ENCODE data around the gene EHHADH.
"Not testable (repeated sequence)": the region's sequence is repeated elsewhere in the genome, so short reads cannot be mapped to it uniquely, and the experiment has no call there.

EHHADH gene

DNA sequence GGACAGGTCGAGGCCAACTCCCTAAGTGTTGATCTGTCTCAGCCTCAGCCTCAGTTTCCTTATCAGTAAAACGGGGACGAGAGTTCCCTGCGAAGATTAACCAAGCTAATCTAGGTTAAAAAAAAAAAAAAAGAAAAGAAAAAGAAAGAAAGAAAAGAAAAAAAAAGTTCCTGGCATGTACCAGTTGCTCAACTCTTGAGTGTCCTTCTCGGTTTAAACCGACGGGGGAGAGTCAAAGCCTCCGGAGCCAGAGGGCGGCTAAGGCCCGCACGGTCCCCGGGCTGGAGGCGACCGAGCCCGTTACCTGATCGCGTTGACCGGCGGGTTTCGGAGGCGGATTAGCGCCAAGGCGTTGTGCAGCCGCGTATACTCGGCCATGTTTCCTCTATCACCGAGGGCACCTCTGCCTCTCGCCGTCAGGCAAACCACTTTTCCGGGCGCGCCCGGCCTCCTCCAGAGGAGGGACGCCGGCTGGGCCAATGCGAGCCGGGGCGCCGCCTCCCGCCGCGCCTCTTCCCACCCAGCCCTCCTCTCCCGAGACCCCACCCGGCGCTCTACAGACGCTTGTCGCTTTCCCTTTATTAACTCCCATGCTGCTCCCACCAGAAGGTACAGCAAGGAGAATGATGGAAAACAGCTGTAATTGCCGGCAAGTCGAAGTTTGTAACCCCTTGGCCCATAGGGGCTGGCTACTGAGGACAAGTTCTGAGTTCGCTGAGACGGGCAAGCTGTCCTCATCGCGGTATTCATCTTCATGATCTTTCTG, at the start of gene EHHADH:
EHHADH (minus strand) TSS at position 405 of the 766 bp plus-strand sequence; CDS start at position 378, 27 bp downstream.
- DNase-seq (ENCODE audit: low spot score), result peak; percentile 91
- FAIRE-seq, result peak; percentile 20

DNA sequence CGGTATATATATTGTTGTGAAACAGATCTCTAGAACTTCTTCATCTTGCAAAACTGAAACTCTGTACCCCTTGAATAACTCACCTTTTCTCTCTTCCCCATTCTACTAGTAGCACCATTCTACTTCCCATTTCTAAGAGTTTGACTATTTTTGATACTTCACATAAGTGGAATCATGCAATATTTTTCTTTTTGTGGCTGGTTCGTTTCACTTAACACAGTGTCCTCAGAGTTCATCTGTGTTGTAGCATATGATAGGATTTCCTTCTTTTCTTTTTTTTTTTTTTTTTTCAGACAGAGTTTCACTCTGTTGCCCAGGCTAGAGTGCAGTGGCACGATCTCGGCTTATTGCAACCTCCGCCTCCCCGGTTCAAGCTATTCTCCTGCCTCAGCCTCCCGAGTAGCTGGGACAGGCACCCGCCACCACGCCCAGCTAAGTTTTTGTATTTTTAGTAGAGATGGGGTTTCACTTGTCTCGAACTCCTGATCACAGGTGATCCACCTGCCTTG, 46.1 kb upstream of the EHHADH start:
- not testable (repeated sequence) for FAIRE-seq; DNase-seq (ENCODE audit: low spot score)

DNA sequence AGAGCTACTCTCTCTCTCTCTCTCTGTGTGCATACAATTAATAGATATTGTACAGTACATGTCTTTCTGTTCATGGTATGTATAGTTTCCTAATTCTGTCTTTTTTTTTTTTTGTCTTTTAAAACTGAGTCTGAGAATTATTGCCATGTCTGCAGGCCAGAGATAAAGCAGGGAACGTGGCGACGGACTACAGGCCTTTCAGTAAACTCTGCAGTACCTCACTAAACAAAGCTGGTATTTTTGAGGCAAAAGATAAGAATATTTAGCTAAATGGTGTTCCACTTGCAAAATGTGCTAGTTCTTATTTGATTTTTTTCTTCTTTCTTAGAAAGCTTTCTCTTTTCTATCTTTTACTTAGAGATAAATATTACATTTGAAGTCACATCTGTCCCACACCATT, 44.0 kb upstream of the EHHADH start:
- FAIRE-seq (no peak), DNase-seq (ENCODE audit: low spot score) (no peak)

DNA sequence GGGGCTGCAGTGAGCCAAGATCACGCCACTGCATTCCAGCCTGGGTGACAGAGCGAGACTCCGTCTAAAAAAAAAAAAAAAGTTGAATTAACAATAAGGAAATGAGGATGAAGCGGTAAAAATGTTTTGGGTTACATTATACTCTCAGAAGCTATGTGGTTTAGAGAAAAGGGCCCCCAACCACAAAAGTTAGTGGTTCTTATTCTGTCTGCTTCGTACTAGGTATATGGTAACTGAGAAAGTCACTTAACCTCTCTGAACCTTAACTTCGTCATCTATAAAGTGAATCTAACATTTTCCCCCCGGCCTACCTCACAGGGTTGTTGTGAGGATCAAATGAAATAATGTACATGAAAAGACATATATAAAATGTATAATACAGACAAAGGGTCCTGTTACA, 38.4 kb upstream of the EHHADH start:
- DNase-seq (ENCODE audit: low spot score) (no peak), FAIRE-seq (no peak)

DNA sequence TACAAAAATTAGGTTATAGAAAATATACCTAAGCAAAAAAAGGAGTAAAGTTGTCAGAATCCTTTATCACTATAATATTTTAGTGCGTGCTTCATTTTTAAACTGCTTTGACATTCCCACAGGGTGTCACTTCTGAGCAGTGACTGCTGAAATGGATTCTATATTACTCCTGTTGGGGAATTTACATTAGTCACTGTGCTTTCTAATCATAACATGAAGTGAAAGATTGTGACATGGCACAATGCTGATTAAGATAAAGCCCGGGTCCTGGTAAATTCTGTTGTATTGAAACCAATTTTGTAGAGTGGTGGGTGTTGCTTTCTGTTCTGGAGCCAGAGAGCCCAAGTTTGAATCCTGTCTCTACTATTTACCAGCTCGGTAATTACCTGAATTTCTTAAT, 36.4 kb upstream of the EHHADH start:
- FAIRE-seq (no peak), DNase-seq (ENCODE audit: low spot score) (no peak)

DNA sequence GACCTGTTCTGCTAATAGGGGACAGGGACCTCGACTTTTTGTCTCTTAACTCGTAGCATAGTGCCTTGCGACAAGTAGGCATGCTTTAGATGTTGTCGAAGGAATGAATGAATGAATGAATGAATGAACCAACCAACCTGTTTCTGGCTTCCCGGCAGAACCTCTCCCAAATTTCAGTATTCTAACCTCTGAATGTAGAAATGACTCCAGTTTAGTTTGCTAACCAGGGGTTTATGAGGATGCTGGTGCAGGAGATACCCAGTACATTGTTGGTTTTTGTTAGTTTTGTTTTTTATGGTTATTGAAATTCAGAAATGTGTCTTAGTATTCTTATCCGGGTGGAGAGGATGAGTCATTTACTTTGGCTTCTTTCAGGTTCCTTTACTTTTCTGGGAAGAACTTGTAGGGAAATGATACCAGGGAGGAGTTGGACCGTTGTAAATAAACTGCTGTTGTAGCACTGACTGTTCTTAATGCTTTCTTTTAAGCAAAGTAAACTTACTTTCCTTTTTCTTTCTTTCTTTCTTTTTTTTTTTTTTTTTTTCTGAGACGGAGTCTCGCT, 29.6 kb upstream of the EHHADH start:
- FAIRE-seq (no peak), DNase-seq (ENCODE audit: low spot score) (no peak)

DNA sequence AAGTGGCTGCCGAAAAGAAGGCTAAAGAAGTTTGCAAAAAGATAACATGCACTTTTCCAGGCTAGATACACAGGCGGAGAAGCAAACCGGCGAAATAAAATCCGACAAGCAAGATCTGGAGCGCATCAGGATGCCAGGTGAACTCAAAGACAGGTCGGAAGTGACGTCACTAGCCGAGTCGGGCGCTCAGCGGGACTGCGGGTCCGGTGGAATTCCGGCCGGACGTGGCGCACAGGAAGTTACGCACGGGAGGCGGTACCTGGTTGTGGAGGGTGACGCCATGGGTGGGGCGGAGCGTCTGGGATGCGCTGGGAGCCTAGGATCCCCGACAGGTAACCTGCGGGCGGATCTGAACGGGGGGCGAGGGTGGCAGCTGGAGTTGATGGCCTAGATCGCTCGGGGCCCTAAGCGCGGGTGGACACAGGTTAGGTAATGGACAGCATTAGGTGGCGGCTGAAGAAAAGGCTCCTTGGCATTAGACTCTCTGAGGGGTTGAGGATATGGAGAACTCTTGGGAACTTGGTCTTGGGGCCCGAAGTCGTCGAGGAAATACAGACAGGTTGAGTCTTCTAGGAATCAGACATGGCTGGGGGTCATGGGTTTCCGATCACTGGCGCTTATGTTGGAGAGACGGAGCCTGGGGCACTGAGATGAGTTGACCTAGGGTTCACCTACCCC, 29.0 kb upstream of the EHHADH start:
- peak; percentile 98 for DNase-seq (ENCODE audit: low spot score)
- FAIRE-seq, result peak; percentile 86

DNA sequence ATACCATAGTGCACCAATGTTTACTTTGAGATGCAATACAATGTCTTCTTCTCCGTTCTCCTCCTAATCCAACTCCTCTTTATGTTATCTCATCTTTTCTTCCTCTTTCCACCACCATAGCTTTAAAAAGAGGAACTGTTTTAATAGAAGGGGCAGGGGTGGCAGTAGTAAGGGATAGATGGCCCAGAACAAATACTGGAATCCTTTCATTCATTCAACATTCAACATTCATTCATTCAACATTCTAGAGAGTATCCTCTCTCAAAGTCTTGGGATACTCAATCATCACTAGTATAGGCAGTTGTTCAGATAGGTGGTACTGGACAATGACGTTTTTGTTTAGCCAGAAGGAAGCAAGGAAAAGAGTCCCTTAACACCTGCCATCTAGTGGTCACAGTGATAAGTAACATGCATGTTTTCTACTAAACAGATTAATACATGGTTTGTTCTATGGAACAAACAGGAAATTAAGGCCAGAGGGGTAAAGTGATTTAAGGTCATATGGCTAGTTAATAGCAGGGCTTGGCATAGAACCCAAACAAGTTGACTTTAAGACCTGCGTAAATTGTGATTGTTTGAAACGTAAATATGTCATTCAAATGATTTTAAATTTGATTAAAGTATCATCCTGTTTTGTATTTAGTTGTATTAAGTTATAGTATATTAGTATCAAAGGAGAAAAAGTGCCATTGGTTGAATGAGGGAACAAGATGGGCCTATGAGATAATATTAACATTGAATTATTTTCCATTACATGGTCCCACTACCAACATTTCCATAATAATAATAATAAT, 26.9 kb upstream of the EHHADH start:
- peak; percentile 65 for DNase-seq (ENCODE audit: low spot score)
- peak; percentile 5 for FAIRE-seq

DNA sequence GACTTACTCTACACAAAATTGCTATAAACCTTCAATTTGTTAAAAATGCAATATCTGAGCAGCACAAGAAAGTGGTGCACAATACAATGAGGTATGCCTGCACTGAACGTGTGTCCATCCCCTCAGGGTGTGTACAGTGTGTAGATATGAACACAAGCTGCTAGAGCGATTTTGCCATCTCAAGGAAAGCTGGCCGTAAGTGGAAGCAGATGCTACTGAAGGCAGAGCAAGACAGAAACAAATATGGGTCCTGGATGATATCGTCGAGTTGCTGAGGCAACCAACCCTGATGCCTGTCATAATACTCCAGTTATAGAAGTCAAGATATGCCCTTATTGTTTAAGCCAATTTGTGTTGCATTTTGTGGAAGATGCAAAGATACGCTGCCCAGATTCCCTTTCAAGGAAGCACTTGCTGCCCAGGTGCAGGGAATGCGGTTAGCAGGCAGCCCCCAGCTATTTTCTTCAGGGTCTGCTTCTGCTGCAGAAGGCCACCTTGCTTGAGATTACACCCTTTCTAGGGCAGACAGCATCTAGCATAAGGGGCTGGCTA, 25.8 kb upstream of the EHHADH start:
- no peak for DNase-seq (ENCODE audit: low spot score)
- FAIRE-seq, result no peak

DNA sequence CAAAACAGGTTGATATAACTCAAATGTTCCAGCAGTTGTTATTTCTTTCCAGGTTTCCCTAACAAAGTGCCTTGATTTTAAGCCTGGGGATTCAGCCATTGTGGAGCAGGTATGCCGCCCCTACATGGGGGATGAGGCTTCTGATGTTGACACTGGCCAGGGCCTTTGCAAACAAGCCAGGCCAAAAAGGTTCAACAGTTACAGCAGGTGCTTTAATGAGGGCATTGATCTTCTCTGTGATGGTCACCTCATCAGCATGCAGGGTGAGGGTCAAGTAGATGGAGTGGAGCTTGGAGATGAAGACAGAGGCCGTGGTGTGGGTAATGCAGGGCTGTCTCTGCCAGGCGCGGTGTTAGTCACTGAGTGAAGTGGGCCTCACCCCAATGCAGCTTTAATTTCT, 22.6 kb upstream of the EHHADH start:
- FAIRE-seq (no peak), DNase-seq (ENCODE audit: low spot score) (no peak)

DNA sequence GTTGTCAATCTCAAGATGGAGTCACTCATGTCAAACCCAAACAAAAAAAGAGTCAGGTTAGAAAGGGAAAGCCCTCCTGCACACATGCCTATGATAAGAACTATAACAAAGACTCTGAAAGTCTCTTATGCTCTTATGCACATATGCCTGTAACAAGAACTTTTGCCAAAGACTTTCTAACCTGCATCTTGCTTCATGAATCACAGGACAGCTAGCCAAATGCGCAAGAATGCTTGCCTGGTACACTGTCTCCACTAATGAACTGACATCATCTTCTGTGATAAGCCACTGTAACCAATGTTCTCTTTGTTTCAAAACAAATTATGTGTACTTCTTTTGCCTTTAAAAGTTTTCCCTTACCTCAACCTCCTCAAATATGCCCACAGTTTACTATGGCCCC, 18.2 kb upstream of the EHHADH start:
- no peak for FAIRE-seq
- DNase-seq (ENCODE audit: low spot score), result no peak

DNA sequence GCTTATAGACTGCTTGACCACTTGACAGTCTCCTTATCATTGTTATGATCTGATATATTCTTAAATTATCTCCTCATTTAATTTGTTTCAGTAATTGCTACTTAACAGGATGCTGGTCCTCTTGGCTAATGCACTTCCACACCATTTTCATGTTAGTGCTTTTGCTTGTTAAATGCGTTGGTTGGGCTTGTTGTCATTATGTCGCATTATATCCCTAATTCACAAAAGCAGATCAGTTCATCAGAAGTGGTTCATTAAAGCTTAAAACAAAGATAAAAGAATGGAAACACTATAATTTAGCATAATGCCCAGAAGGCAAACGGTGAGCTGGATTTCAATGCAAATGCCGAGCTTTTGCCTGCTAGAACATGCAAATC, 17.1 kb upstream of the EHHADH start:
- no peak for DNase-seq (ENCODE audit: low spot score)
- no peak for FAIRE-seq

DNA sequence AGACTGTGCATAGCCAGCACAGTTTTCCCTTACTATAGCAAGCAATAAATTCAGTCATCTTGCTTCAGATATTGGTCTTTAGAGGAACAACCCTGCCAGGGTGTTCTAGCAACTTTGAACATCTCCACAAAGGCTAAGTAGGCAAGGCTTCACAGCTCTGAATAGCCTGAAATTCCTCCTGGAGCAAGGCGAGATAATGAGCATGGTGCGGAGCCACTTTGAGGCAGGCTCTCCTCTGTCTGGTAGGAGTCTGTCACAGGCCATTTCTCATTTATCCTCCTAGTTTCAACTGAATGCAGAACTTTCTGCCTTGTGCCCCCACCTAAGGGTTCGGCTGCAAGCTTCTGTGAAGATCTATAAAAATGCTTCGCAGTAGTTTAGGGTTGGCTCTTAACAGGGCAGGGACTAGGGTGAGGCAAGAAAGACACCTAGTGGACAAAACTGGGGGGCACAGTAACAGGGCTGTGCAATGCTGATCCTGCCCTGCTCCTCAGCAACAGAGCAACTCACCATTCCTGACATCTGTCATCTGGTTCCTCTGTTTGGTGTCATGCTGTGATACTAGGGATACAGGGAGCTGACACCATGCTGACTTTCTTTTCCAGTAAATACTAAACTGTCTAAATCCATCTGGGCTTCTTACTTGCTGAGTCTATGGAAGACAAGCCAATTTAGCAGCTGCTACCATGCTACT, 16.6 kb upstream of the EHHADH start:
- DNase-seq (ENCODE audit: low spot score) (peak; percentile 57), FAIRE-seq (no peak)

DNA sequence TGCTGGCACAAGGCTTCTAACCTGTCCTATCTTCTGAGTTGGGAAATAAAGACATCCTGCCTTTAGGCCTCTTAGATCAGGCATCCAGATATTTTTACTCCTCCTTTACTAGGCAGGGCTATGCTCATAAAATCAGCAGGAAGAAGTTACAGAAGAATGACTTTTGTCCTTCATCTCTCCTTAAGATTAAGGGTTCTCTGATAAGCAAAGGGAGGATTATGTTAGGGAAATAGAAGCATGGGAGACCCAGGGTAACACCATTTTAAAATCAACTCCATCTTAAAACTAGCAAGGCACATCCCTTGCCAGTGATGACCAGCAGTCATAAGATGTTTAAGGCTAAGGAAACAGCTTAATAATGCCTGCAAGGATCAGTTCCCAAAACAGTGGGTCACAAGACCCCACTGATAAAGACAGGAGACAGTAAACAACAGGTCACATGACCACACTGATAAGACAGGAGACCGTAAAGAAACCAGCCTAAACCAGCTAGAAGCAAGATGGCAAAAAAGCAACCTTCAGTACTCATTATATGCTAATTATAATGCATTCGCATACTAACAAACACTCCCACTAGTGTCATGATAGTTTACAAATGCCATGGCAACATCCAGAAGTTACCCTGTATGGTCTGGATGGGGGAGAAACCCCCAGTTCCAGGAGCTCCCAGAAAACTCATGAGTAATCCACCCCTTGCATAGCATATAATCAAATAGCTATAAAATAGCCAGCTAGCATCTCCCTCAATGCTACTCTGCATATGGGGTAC, 14.5 kb upstream of the EHHADH start:
- FAIRE-seq, result no peak
- no peak for DNase-seq (ENCODE audit: low spot score)

DNA sequence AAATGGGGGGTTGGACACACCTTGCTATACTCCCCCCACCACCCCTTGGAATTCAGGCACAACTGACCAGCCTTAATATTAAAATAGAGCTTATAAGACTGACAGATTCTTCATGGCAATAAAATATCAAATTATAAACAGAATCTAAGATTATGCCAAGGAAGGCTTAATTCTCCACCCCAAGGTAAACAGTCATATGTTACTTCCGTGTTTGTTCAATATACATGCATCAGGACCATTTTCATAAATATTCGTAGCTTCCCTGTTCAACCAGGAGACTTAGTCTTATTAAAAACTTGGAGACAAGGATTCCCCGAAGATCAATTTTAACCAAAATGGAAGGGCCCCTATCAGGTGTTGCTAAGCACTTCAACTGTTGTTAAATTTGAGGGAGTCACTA, 13.3 kb upstream of the EHHADH start:
- FAIRE-seq, result no peak
- no peak for DNase-seq (ENCODE audit: low spot score)

DNA sequence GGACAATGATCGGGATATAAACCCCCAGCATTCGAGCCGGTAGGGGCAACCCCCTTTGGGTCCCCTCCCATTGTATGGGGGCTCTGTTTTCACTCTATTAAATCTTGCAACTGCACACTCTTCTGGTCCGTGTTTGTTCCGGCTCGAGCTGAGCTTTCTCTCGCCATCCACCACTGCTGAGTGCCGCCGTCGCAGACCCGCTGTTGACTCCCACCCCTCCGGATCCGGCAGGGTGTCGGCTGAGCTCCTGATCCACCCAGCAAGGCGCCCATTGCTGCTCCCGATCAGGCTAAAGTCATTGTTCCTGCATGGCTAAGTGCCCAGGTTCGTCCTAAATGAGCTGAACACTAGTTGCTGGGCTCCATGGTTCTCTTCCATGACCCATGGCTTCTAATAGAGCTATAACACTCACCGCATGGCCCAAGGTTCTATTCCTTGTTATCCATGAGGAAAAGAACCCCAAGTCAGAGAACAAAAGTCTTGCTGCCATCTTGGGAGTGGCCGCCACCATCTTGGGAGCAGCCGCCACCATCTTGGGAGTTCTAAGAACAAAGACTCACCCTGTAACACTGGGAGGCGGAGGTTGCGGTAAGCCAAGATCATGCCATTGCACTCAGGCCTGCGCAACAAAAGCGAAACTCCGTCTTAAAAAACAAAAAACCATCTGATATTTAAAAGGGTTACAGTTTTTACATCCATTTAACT, 11.2 kb upstream of the EHHADH start:
- no peak for FAIRE-seq
- no peak for DNase-seq (ENCODE audit: low spot score)

DNA sequence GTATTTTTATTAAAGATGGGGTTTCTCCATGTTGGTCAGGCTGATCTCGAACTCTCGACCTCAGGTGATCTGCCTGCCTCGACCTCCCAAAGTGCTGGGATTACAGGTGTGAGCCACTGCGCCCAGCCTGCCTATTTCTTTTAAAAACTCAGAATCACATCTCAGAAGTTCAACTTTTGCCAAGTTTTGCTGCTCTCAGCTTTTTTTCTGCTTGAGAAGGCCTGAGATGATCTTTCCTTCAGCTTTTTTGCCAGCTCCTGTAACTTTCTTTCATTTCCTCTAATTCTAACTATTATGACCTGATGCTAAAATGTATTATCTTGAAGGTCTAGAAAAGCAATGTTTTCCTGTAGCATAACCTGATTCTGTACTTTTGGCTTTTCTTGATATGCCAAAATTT, 9.6 kb upstream of the EHHADH start:
- no peak for DNase-seq (ENCODE audit: low spot score)
- FAIRE-seq, result no peak

DNA sequence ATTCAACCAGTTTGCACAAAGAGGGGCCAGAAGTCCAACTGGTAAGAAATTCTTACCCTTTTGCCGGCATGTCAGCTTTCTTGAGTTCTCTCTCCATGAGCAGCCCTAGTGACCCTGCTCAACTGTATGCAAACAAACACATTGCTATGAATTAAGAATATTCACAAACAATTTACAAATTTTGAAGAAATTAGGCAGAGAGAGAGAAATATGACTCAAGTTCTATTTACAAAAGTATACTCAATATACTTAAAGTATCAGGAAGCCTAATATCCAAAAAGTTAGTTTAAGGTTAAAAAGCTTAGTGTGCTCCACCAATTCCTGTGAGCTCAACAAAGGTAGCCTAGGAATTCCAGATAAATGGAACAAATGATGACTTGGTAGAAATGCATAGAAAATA, 3.5 kb upstream of the EHHADH start:
- DNase-seq (ENCODE audit: low spot score) (no peak), FAIRE-seq (no peak)

DNA sequence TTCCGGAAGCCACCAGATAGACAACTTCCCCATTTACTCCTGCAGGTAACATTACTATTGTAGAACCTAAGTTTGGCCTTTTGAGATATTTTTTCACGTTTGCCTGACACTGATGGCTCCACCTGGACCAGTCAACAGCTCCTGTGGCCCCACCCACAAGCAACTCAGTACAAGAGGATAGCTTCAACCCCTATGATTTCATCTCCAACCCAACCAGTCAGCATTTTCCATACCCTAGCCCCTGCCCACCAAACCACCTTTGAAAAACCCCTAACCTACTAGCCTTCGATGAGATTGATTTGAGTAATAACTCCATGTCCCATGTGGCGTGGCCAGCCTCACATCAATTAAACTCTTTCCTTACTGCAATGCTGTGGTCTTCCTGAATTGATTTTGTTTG, 950 bp upstream of the EHHADH start:
- DNase-seq (ENCODE audit: low spot score) (no peak), FAIRE-seq (no peak)

Measured in urothelium cell line (cell line).